ENCODE measurements around the gene DEPDC5.

Gene DEPDC5

DNA sequence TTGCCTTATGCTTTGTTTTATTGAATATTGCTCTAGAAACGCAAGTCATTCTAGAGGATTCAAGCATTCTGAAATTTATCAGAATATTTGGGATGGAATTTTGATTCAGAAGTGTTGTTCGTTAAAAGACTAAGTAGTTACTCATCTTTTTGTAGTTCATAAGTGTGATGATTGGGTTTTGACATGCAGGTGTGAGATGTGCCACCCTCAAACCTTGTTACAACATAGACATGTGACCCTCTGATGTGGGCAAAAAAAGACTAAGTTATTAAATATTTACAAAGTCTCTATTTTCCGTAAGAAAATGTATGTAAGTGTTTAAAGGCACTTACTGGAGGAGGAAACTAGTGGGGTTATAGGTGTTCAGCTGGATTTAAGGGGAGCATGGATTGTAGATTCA lies 199.4 kb downstream of the DEPDC5 start:
- DNase-seq = no peak

DNA sequence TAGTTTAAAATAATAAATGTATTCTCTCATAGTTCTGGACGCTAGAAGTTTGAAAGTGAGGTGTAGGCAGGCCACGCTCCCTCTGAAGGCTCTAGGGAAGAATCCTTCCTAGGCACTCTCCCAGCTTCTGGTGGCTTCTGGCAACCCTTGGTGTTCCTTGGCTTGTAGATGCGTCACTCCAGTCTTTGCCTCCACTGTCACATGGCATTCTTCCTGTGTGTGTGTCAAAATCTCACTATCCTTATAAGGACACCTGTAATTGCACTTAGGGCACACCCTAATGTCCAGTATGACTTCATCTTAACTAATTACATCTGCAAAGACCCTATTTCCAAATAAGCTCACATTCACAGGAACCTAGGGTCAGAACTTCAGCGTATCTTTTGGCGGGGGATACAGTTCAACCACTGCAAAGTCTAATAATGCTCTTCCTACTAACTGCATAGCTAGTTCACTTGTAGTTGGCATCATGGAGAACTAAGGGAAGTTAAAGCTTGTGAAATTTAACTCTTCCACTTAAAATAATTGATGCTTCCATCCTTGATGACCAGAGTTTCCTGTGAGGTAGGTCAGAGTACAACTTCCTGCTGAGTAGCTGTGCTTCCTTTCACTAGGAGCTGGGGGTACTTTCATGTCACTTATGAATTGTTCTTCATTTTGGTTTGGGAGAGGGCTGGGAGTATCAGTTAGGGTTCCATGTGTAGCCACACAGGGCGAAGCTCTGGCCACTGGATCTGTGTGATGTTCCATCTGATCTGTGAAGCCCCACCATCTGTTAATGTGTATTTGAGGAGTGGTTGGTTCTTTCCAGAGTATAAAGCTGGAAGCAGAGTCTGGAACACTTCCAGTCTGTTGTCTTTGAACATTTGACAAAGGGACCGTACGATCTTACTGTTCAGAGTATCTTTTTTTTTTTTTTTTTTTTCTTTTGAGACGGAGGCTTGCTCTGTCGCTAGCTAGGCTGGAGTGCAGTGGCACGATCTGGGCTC lies 201.0 kb downstream of the DEPDC5 start:
- no peak for DNase-seq

DNA sequence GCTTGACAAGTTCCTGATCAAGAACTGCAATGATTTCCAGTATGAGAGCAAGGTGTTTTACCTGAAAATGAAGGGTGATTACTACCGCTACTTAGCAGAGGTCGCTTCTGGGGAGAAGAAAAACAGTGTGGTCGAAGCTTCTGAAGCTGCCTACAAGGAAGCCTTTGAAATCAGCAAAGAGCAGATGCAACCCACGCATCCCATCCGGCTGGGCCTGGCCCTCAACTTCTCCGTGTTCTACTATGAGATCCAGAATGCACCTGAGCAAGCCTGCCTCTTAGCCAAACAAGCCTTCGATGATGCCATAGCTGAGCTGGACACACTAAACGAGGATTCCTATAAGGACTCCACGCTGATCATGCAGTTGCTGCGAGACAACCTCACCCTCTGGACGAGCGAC lies 202.5 kb downstream of the DEPDC5 start:
- DNase-seq = no peak
